Kasumi-1 (cell line): Measurements from ENCODE around the gene C3orf70.

Experiments used
- DNase-seq, 2 experiments: peaks; one replicate each; lab custom pipeline; 2025; lab: John Stamatoyannopoulos, UW

C3orf70 gene

GRCh38 chr3:185087419-185087818 is 65.4 kb downstream of the C3orf70 start:
- no peak for DNase-seq

GRCh38 chr3:185084901-185085300 is 68.0 kb downstream of the C3orf70 start:
- DNase-seq = no peak

GRCh38 chr3:185084402-185084801 is 68.5 kb downstream of the C3orf70 start:
- no peak for DNase-seq

GRCh38 chr3:185082829-185083228 is 70.0 kb downstream of the C3orf70 start:
- DNase-seq = no peak

- no peak for DNase-seq
Measured at GRCh38 chr3:185082149-185082548, 70.7 kb downstream of the C3orf70 start.

GRCh38 chr3:185081521-185081920 is 71.3 kb downstream of the C3orf70 start:
- DNase-seq = no peak

GRCh38 chr3:185079625-185080024 is 73.2 kb downstream of the C3orf70 start:
- no peak for DNase-seq

GRCh38 chr3:185076219-185076618 is 76.6 kb downstream of the C3orf70 start:
- DNase-seq = no peak

GRCh38 chr3:185075547-185075946 is 77.3 kb downstream of the C3orf70 start:
- no peak for DNase-seq

GRCh38 chr3:185071287-185071800 is 81.5 kb downstream of the C3orf70 start:
- DNase-seq = no peak

GRCh38 chr3:185070491-185071286 is 82.2 kb downstream of the C3orf70 start:
- peak in 1 of 2 experiments; percentile 34 for DNase-seq

- no peak for DNase-seq
Measured at GRCh38 chr3:185069037-185070030, 83.5 kb downstream of the C3orf70 start.

GRCh38 chr3:185067173-185067572 is 85.7 kb downstream of the C3orf70 start:
- no peak for DNase-seq

GRCh38 chr3:185066251-185066650 is 86.6 kb downstream of the C3orf70 start:
- DNase-seq = no peak

- DNase-seq = no peak
Measured at GRCh38 chr3:185065059-185065458, 87.8 kb downstream of the C3orf70 start.

- no peak for DNase-seq
Measured at GRCh38 chr3:185063431-185063830, 89.4 kb downstream of the C3orf70 start.

GRCh38 chr3:185062191-185062590 is 90.7 kb downstream of the C3orf70 start:
- DNase-seq = no peak

- DNase-seq = no peak
Measured at GRCh38 chr3:185060655-185061054, 92.2 kb downstream of the C3orf70 start.

GRCh38 chr3:185059766-185060165 is 93.1 kb downstream of the C3orf70 start:
- peak; percentile 70 to 73 for DNase-seq

GRCh38 chr3:185058796-185059195 is 94.1 kb downstream of the C3orf70 start:
- DNase-seq = no peak

GRCh38 chr3:185057829-185058228 is 95.0 kb downstream of the C3orf70 start:
- DNase-seq = no peak

GRCh38 chr3:185056908-185057307 is 96.0 kb downstream of the C3orf70 start:
- DNase-seq = peak; percentile 11 to 24

- no peak for DNase-seq
Measured at GRCh38 chr3:185052631-185053030, 100.2 kb downstream of the C3orf70 start.
